HepG2 (cell line): ENCODE results near the gene CIAO2B. TPM values are rescaled to one million over a fixed set of nuclear protein-coding genes. Genes with fewer than 3 reads are reported as not detected.
A peak's percentile ranks its signal among the peaks of the same experiment; 100 is the strongest.

Source experiments
- FOXK1 ChIP-seq: sonication (generic); formaldehyde crosslinking; IDR thresholded peaks from 2 replicates; pipeline ENCODE4 v1.4.0; 2020; ENCODE audit warnings: low read depth, missing genetic modification reagents, borderline replicate concordance
- HDAC1 ChIP-seq: sonication (generic); formaldehyde crosslinking; IDR thresholded peaks from 2 replicates; pipeline ENCODE4 v1.5.1; 2020; ENCODE audit warnings: mild to moderate bottlenecking, missing genetic modification reagents
- HOMEZ ChIP-seq: IDR thresholded peaks from 2 replicates; pipeline ENCODE4 v1.6.1; 2016; ENCODE audit warnings: low read depth
- HOXD1 ChIP-seq: sonication (generic); formaldehyde crosslinking; IDR thresholded peaks from 2 replicates; pipeline ENCODE4 v1.5.0; 2020; ENCODE audit warnings: missing genetic modification reagents
- MAFF ChIP-seq: IDR thresholded peaks from 2 replicates; pipeline ENCODE4 v1.6.1; 2011; ENCODE audit warnings: low read depth, low read length, improper control_type of control experiment
- MTERF4 ChIP-seq: sonication (generic); formaldehyde crosslinking; IDR thresholded peaks from 2 replicates; pipeline ENCODE4 v1.8.0; 2023; ENCODE audit warnings: mild to moderate bottlenecking, missing genetic modification reagents
- PATZ1 ChIP-seq: sonication (generic); formaldehyde crosslinking; IDR thresholded peaks from 2 replicates; pipeline ENCODE4 v1.4.0; 2020; ENCODE audit warnings: missing genetic modification reagents
- PPARG ChIP-seq: conservative IDR thresholded peaks from 2 replicates; pipeline ENCODE4 v1.6.1; 2016; ENCODE audit warnings: missing biosample characterization, missing genetic modification reagents
- SMAD1 ChIP-seq: sonication (generic); formaldehyde crosslinking; IDR thresholded peaks from 2 replicates; pipeline ENCODE4 v1.4.0; 2020; ENCODE audit warnings: missing genetic modification reagents, low read depth, mild to moderate bottlenecking, borderline replicate concordance
- SOX6 ChIP-seq, 2 experiments: fragments of 450-650 bp in 1 of 2; sonication (generic) in 1 of 2; formaldehyde crosslinking in 1 of 2; IDR thresholded peaks; 2 replicates each; pipeline versions ENCODE4 v1.4.0 to v1.6.1; 2017 to 2020; ENCODE audit warnings: antibody characterized with exemption in 1 of 2, mild to moderate bottlenecking in 1 of 2, missing genetic modification reagents in 1 of 2
- ZBED4 ChIP-seq: sonication (generic); formaldehyde crosslinking; IDR thresholded peaks from 2 replicates; pipeline ENCODE4 v1.4.0; 2020; ENCODE audit warnings: missing genetic modification reagents, borderline replicate concordance
- ZFX ChIP-seq: sonication (generic); formaldehyde crosslinking; IDR thresholded peaks from 2 replicates; pipeline ENCODE4 v1.4.0; 2020; ENCODE audit warnings: mild to moderate bottlenecking, low read depth, missing genetic modification reagents, moderate library complexity
- ZMAT3 ChIP-seq: sonication (generic); formaldehyde crosslinking; conservative IDR thresholded peaks from 2 replicates; pipeline ENCODE4 v1.7.0; 2021; ENCODE audit warnings: missing genetic modification reagents
- ZNF10 ChIP-seq: sonication (generic); formaldehyde crosslinking; IDR thresholded peaks from 2 replicates; pipeline ENCODE4 v1.4.0; 2020; ENCODE audit warnings: mild to moderate bottlenecking, low read depth, missing genetic modification reagents, borderline replicate concordance
- ZNF143 ChIP-seq: sonication (generic); formaldehyde crosslinking; IDR thresholded peaks from 2 replicates; pipeline ENCODE4 v1.4.0; 2020; ENCODE audit warnings: missing genetic modification reagents
- ZNF441 ChIP-seq: sonication (generic); formaldehyde crosslinking; IDR thresholded peaks from 2 replicates; pipeline ENCODE4 v1.7.0; 2021; ENCODE audit warnings: missing genetic modification reagents, borderline replicate concordance
- ZNF569 ChIP-seq: sonication (generic); formaldehyde crosslinking; IDR thresholded peaks from 2 replicates; pipeline ENCODE4 v1.5.0; 2020; ENCODE audit warnings: mild to moderate bottlenecking, missing genetic modification reagents, moderate library complexity, borderline replicate concordance
- ZNF704 ChIP-seq: sonication (generic); formaldehyde crosslinking; IDR thresholded peaks from 2 replicates; pipeline ENCODE4 v1.8.1; 2023; ENCODE audit warnings: mild to moderate bottlenecking, inconsistent platforms, moderate library complexity, missing genetic modification reagents, borderline replicate concordance
- polyA plus RNA-seq, 8 experiments: library from polyadenylated mRNA; depleted of rRNA in 3 of 8; stranded (reverse) in 7 of 8; unstranded in 1 of 8; fragments of >200 nt; fragmentation: Illumina TruSeq in 4 of 8; extraction: Trizol in 4 of 8; gene quantifications; 2 replicates each; pipeline versions ENCODE4 v1.2.1 to v1.2.3, GENCODE V29; 2011 to 2016; ENCODE audit warnings: low read depth in 4 of 8, missing spikeins in 1 of 8, mixed read lengths in 1 of 8; ENCODE audit not compliant: insufficient read depth in 1 of 8
- total RNA-seq, 5 experiments: library from RNA; depleted of rRNA; stranded (reverse); fragments of >200 nt; fragmentation: Illumina TruSeq; extraction: Trizol; gene quantifications; 2 replicates each; pipeline ENCODE4 v1.2.3, GENCODE V29; 2016; ENCODE audit warnings: low read depth in 1 of 5

Gene CIAO2B
- total and polyA plus RNA-seq, 2 of the 13 experiments (the other 11 are each of a cell fraction or from before 2014, with no cell fraction given) = 157 to 293 TPM

- TF ChIP-seq FOXK1 (CRISPR knock-in tag) (peak; percentile 94), SMAD1 (no peak), ZNF569 (CRISPR knock-in tag) (no peak), ZNF441 (CRISPR knock-in tag) (peak; percentile 55; the same call in 1 of the 2 replicates), HDAC1 (peak; percentile 74; the same call in 1 of the 2 replicates), MTERF4 (CRISPR knock-in tag) (no peak; the same call in 1 of the 2 replicates), ZNF143 (CRISPR knock-in tag) (no peak), HOXD1 (CRISPR knock-in tag) (peak; percentile 58), ZFX (CRISPR knock-in tag) (peak; percentile 70), ZMAT3 (0 out of 2 replicates have a peak, but pooled peaks have one; percentile 22), ZBED4 (peak; percentile 96; the same call in 1 of the 2 replicates), SOX6 (IDR thresholded peaks at IDR 0.05) (no peak), SOX6 (CRISPR knock-in tag; IDR thresholded peaks at IDR 0.05) (peak; percentile 65), HOMEZ (CRISPR knock-in tag) (no peak), ZNF10 (CRISPR knock-in tag) (no peak), MAFF (no peak), PPARG (CRISPR knock-in tag) (peak; percentile 61), ZNF704 (CRISPR knock-in tag) (no peak), PATZ1 (CRISPR knock-in tag) (peak; percentile 94)
These were observed 29.2 kb downstream of the CIAO2B start (continued) for GRCh38 chr16:66904846-66905632.
